Activated CD4-positive, alpha-beta T cell treated with anti-CD3 and anti-CD28 coated beads for 48 hours (primary cell): ENCODE measurements around the gene PRSS21.

Experiments
- DNase-seq: peaks from one replicate; pipeline ENCODE4 v3.0.0-alpha.2; 2020

PRSS21 gene

DNA sequence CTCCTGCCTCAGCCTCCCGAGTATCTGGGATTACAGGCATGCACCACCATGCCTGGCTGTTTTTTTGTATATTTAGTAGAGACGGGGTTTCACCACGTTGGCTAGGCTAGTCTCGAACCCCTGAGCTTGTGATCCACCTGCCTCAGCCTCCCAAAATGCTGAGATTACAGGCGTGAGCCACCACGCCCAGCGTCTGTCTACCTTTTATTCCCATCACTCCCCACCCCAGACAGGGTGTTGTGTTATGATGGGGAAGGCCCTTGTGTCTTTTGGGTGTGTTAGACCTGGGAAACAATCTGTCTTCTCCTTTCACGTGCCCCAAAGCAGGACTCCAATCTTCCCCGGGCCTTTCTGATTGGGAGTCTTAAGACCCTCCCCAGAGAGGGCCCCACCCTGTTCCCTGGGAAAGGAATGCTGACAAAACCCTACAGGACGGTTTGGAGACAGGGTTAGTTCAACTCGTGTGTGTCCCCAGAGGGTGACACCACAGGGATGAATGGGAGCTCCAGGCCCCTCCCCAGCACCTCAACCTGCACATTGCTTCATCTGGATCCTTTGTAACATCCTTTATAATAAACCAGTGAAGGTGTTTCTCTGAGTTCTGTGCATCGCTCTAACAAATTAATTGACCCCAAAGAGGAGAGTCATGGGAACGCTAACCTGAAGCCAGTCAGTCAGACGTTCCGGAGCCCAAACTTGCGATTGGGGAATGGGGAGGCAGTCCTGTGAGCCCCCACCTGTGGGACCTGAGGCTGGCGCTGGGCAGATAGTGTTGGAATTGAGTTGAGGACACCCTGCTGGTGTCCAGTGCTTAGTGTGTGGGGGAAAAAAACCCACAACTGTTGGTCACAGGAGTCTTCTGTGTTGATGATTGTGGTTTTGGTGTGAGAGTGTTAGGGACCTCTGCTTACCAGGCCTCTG, 36.8 kb upstream of the PRSS21 start:
- DNase-seq, result no peak

DNA sequence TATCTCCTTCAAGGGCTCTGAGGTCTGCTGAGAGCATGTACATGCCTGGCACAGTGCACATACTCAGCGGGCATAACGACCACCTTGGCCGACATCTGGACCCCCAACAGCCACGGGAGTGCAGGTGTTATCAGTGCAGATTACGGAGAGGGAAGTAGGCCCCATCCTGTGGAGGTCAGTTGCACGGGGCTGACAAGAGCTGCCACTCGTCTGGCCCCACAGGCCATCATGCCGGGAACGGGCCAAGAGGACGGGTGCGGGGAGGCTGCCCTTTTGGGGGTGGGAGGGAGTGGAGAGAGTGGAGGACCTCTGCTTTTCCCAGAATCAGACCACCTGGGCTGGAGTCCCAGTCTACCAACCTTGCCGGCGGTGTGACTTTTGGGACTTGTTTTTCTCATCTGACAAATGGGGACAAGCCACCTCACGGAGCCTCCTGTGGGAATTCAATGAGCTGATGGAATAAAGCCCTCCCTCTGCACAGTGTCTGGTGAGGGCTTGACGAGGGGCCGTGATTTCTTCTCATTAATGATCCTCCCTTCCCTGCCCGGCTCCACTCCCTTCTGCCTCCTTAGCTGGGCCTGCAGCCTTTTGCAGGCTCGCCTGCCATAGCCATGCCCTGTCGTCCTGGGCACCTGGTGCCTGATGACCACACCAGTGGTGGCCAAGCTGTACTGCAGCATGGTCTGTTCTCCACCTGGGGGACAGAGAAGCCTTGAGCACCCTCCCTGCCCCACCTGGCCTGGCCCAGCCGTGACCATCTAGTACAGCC, 34.3 kb upstream of the PRSS21 start:
- DNase-seq, result no peak

DNA sequence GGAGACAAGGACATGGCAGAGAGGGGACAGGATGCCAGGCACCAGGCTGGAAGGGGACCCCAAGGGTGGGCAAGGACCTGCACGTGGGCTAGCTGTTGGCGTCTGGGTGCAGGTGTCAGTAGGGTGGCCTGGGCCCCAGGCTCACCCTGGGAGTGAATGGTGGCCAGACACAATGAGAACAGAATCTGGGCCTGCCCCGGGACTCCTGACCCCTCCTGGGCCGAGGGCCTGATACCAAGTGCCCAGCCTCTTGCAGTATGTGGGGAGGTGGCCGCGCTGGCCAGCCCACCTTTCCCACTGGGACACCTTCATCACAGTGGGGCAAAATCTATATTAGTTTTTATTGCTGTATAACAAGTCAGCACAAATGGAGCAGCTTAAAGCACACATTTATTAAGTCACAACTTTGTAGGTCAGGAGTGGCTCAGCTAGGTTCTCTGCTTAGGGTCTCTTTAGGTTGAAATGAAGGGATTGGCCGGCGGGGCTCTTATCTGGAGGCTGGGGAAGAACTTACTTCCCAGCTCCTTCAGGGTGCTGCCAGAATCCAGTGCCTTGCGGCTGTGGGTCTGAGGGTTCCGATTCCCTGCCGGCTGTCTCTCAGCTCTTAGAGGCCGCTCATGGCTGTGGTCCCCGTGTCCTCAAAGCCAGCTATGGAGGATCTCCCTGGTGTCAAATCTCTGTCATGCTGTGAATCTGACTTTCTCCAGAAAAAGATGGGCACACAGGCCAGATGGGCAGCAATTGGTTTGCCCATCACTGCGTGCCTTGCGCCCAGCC, 33.3 kb upstream of the PRSS21 start:
- DNase-seq, result no peak

DNA sequence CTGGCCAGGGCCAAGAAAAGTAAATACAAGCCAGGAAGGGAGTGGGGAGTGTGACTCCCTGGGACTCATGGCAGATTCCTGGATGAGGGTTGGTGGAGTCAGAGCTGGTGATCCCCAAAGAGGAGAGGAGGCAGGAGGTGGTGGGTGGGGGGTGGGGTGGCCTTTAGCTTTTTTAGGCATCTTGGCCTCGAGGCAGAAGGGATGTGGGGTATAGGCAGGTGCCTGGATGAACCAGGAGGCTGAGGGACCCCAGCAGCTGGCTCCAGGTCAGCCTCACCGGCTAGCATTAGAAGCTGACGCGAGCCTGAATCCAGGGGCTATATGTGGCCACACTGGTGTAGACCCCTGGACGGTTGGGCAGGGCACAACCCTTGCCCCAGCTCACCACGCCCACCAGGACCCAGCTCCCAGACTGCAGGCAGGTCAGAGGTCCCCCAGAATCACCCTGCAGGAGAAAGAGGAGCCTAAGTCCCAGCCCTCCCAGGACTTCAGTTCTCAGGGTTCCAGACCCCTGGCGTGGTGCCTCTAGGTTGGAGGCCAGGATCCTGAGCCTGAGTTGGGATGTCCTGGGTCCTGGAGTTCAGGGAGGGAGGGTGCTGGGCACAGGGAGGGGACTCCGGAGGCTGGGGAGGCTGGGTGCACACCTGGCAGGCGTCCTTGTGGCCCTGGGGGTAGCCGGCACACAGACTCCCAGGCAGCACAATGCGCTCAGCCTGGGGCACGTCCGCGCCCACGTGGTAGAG, 32.5 kb upstream of the PRSS21 start:
- no peak for DNase-seq

DNA sequence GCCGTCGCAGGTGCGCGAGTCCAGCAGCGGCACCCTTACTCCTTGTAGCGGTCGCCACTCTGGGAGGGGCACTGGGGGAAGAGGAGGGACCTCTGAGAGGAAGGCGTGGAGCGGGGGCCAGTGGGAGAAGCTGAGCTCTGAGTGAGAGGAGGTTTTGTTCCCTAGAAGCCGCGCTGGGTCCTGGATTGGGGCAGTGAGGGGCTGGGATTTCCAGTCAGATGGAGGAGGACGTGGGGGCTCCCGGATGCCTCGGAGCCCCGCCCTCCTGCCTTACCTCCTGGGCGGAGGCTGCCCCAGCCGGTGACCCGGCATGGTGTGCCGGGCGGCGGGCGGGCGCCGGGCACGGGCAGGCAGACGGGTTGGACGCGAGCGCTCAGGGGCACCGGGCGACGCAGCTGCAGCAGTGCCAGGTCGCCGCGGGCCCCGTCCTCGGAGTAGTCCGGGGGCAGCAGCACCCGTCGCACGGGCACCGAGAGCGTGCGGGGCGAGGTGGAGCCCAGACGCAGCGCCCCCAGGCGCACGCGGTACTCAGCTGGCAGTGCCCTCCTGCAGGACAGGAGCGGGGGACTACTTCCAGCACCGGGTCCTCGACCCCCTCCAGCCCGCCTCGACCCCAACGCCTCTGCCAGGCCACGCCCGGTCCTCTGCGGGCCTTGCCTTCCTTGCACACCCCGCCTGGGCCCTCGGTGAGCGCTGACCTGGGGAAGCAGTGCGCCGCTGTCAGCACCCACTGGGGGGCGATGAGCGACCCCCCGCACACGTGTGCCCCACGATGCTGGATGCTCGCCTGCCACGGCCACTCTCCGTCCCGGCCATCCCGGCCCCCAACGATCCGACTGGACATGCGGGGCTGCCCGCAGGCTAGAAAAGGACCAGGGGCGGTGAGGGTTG, 31.7 kb upstream of the PRSS21 start:
- DNase-seq, result peak; percentile 51

DNA sequence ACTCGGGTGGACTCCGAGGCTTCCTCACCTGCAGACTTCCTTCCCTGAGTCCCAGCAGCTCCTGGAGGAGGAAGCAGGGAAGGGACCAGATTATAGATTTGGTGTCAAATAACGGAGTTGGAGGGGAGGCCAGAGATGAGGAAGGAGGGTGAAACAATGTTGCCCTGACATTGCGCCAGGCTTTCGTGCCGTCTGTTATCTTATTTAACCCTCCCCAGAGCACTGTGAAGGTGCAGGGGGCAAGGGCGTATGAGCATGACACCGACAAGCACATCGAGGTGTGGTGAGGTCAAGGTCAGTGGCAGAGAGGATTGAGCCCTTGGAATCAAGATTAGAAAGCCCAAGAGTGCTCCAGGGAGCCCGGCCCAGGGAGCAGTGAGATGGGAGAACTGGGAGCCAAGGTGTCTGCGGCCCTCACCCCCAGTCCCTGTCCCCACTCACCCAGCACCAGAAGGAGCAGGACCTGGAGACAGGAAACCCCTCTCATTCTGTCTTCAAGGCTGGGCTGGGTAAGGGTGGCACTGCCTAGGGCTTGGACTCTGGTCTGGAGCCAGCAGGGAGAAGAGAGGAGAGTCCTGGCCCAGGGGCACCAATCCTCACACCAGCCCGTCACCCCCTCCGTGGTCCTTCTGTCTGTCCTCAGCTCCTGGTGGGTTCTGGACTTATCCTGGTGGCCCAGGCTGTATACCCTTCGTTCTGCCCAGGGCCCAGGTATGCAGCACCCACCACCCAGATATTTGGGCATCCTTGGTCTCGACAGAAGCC, 30.8 kb upstream of the PRSS21 start:
- DNase-seq, result no peak

DNA sequence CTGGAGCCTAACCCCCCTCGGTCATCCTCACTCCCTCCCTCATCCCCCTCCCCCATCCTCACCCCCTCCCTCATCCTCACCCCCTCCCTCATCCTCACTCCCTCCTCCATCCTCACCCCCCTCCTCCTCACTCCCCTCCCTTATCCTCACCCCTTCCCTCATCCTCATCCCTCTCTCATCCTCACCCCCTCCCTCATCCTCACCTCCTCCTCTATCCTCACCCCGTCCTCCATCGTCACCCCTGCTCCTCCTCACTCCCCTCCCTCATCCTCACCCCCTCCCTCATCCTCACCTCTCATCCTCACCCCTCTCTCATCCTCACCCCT, 30.2 kb upstream of the PRSS21 start:
- DNase-seq, result no peak

DNA sequence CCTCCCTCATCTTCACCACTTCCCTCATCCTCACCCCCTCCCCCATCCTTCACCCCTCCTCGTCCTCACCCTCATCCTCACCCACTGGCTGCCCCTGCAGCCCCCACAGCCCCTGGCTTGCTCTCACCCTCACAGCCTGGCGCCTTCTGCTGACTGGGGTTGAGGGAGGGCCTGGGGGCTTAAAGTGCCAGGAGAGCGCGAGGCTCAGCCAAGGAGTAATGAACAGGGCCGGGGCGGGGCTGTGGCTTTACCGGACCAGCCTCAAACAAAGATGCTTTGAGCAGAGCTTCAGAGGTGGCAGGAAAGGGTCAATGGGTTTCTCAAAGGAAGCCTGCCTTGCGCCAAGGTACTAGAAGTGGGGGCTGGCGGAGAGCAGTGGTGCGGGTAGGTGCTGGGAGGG, 29.6 kb upstream of the PRSS21 start, which contains the start of gene PRSS33:
TSS of gene PRSS33 (minus strand) at position 155 of the 400 bp plus-strand sequence. CDS start 1,013 bp downstream, outside the sequence.
- DNase-seq, result no peak

DNA sequence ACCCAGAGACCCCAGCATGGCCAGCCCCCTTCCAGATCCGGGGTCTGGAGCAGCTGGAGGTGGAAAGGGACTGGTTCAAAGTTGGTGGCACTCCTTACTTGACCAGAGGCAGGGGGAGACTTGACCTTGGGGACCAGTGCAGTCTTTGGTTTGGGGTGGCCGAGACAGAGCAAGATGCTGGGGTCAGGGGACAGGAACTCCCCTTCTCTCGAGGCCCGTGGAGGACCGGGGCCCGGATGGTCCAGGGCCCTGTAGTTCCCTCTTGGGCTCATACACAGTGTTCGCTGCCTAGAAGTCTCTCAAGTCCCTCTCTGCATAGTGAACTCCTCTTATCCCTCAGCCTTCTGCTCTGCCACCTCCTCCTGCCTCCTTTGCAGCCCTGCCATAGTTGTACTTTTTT, 29.1 kb upstream of the PRSS21 start:
- DNase-seq, result no peak

DNA sequence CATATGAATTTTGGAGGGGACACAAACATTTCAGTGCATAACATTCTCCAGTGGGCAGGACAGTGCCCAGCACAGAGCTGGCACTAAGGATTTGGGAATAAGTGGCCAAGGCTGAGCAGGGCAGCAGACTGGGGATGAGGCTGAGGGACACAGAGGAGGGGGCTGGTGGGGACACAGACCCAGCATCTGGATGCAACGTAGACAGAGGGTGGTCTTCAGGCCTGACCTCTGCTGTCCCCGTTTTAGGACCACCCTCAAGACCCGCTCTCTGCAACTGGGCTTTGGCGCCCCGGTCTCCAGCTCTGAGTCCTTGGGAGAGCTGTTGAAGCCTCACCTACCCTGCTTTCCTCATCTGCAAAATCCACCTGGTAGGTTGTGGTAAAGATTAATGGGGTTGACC, 26.4 kb upstream of the PRSS21 start:
- DNase-seq, result no peak

DNA sequence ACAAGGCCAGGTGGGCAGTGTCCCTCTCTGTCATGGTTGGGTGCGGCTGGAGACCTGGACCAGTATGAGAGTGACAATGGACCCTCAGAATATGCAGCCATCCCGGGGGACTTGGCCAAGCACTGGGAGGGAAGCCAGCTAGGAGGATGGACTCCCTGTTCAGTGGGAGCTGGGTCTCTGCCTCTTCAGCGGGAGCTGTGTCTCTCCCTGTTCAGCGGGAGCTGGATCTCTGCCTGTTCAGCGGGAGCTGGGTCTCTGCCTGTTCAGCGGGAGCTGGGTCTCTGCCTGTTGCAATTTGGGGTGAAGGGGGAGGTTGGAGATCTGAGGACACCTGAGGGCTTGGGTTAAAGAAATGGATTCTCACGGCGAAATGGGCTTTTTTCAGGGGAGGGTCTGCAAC, 25.9 kb upstream of the PRSS21 start:
- no peak for DNase-seq

DNA sequence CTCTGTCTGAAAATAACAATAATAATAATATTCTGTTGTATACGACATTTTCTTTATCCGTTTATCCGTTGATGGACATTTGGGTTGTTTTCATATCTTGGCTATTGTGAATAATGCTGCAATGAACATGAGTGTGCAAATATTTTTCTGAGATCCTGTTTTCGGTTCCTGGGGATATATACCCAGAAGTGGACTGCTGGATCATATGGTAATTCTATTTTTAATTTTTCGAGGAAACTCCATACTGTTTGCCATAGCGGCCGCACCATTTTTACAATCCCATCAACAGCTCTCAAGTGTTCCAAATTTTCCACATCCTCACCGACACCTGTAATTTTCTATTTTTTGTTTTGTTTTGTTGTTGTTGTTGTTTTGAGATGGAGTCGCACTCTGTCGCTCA, 24.1 kb upstream of the PRSS21 start:
- DNase-seq, result no peak

DNA sequence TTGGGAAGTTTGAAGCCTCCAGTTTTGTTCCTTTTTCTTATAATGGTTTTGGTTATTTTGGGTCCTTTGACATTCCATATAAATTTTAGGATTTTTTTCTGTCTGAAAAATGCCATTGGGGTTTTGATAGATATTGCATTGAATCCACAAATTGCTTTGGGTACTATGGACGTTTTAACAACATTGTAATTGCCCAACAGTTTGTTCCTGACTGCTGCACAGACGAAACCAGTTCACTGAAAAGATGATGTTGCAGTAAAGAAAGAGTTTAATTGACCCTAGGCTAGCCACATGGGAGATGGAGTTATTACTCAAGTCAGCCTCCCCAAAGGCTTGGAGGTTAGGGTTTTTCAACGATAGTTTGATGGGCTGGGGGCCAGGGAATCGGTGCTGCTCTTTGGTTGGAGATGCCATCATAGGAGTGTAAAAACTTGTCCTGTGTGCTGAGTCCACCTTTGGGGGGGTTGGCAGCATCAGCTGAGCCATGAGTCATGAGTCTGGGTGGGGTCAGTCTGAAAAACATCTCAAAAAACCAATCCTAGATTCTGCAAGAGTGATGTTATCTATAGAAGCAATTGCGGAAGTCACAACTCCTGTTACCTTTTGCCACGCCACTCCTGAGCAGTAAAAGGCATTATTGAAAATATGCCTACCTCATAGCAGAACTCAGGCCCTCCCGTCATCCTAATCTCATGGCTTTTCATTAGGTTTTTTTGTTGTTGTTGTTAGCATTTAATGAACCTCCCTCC, 21.5 kb upstream of the PRSS21 start:
- no peak for DNase-seq

DNA sequence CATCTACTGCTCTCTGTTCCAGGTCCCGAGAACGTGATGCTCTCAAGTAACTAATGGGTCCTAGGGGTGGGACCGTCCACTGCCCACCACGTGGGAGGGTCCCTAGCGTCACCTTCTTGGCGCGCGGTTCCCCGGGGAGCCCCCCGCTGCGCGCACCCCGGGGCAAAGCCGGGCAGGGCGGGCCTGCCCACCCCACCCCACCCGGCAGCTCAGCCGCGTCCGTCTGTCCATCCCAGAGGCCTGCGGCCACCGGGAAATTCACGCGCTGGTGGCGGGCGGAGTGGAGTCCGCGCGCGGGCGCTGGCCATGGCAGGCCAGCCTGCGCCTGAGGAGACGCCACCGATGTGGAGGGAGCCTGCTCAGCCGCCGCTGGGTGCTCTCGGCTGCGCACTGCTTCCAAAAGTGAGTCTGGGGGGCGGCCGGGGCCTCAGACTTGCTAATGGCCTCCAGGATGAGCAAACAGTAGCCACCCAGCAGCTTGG, 18.3 kb upstream of the PRSS21 start:
- DNase-seq, result no peak

DNA sequence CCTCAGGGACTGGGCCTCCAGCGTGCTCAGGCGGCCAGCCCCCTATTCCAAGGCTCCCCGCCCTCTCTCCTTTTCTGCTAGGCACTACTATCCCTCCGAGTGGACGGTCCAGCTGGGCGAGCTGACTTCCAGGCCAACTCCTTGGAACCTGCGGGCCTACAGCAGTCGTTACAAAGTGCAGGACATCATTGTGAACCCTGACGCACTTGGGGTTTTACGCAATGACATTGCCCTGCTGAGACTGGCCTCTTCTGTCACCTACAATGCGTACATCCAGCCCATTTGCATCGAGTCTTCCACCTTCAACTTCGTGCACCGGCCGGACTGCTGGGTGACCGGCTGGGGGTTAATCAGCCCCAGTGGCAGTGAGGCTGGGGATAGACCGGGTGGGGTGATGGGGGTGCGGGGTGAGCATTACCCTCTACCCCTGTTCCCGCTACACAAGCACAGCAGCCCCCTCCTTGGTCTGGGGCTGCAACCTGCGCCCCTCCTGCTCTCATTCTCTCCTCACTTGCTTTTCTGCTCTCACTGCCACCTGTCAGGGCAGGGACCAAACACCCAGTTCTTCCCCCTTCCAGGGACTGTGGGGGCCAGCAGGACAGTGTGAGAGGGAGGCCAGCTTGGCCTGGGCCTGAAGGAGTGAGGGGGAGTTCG, 17.7 kb upstream of the PRSS21 start:
- DNase-seq, result no peak

DNA sequence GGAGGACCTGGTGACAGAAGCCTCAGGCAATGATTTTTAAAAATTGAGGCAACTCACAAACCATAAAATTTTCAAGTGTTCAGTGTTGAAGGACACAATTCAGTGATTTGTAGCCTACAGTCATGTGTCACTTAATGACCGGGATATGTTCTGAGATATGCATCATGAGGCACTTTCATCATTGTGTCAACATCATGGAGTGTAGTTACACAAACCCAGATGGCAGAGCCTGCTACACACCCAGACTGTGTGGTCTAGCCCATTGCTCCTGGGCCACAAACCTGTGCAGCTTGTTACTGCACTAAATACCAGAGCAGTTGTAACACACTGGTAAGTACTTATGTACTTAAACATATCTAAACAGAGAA, 17.2 kb upstream of the PRSS21 start:
- DNase-seq, result no peak

DNA sequence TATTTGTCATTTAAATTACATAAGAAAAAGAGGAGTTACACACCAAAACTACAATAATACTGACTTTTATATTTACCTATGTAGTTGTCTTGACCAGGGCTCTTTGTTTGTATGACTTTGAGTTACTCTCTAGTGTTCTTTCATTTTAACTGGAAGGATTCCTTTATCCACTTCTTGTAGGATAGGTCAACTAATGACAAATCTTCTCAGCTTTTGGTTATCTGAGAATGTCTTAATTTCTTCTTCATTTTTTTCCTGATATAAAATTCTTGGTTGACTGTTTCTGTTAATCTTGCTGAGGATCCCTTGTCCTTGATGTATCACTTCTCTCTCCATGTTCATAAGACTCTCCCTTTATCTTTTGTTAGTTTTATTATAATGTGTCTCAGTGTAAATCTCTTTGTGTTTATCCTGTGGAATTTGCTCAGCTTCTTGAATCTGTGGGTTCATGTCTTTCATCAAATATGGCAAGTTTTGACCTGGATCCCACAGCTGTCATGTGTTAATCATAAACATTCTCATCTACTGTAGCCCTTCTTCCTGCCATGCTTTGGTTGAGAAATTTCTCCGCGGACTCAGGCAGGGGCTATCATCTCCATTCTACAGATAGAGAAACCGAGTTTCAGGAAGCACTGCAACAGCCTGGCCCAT, 13.4 kb upstream of the PRSS21 start:
- DNase-seq, result no peak

DNA sequence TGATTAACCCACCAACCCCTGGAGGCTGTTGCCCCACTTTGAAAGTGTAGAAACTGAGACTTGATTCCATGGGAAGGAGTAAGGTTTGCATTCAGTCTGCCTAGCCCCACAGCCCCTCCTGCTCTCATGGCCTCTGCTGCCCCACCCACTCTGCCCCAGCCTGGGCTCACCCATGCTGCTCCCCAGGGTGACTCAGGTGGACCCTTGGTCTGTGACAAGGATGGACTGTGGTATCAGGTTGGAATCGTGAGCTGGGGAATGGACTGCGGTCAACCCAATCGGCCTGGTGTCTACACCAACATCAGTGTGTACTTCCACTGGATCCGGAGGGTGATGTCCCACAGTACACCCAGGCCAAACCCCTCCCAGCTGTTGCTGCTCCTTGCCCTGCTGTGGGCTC, 12.3 kb upstream of the PRSS21 start:
- DNase-seq, result no peak

DNA sequence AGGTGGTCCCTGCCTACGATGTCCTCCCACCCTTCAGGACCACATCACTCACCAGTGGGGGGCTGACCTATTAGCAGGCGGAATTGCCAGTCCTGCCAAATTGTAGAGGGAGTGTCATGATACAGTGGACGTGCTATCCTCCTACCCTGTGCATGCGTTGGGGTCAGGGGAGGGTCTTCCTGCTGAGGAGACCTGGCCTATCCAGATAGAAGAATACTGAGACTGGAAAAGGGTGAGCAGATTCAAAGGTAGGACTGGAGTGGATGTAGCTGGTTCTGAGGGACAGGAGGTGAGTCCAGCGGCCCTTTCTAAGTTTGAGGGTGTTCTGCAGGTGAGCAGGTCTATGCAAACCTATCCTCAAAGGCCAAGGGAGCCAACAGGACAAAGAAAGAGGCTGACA, 10.8 kb upstream of the PRSS21 start:
- DNase-seq, result no peak
